GM19328 (cell line): ENCODE data around the gene RAD23A.
A peak's percentile ranks its signal among the peaks of the same experiment; 100 is the strongest.
"Not testable (repeated sequence)": the region's sequence is repeated elsewhere in the genome, so short reads cannot be mapped to it uniquely, and the experiment has no call there.

Experiments used
- ATAC-seq: cut with Tn5 transposase; IDR thresholded peaks from one replicate; pipeline ENCODE4 v1.9.1; 2021; ENCODE audit warnings: mild to moderate bottlenecking, moderate library complexity; ENCODE audit not compliant: unreplicated experiment

Gene RAD23A

DNA sequence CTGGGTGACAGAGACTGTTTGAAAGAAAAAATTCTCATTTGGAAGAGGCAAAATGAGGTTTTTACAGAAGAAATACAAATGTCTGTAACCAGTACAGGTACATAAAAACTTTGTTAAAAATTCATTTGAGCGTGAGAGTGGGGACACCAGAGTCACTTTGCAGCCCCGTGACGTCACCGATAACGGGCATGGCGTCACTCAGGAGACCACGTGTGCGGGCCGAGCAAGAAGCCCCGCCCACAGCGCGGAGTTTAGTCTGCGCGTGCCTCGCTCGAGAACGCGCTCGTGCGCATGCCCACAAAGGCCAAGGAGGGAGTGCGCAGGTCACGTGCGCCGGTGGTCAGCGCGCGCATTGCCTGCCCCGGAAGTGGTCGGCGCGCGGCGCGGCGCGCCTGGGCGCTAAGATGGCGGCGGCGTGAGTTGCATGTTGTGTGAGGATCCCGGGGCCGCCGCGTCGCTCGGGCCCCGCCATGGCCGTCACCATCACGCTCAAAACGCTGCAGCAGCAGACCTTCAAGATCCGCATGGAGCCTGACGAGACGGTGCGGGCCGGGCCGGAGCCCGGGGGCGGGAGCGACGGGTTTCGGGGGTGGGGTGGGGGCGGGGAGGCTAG is at the start of gene RAD23A:
Gene RAD23A, plus strand, starts transcription at position 384 of the 613 bp plus-strand sequence. Its CDS starts 87 bp downstream, at position 471.
- peak; percentile 59 for ATAC-seq

DNA sequence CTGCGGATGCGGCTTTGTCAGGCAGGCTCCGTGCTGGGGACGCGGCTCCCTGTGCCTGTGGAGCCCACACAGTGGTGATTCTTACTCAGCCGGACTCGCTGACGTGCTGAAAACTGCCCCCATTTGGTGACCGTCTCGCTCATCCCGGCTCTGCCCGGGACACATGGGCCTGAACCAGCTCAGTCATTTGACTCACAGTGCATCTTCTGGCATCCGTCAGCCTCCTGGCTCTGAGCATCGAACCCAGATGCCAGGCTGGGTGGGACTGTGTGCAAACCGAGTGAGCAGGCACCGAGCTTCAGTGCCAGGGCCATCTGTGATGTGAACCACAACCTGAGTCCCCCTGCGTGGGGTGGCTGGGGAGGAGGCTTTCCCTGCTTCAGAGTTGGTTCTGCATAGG is 49.2 kb upstream of the RAD23A start:
- no peak for ATAC-seq

GRCh38 chr19:12899891-12900518 is 45.7 kb upstream of the RAD23A start:
- ATAC-seq = no peak

GRCh38 chr19:12907166-12907565 is 38.5 kb upstream of the RAD23A start:
- ATAC-seq = no peak

DNA sequence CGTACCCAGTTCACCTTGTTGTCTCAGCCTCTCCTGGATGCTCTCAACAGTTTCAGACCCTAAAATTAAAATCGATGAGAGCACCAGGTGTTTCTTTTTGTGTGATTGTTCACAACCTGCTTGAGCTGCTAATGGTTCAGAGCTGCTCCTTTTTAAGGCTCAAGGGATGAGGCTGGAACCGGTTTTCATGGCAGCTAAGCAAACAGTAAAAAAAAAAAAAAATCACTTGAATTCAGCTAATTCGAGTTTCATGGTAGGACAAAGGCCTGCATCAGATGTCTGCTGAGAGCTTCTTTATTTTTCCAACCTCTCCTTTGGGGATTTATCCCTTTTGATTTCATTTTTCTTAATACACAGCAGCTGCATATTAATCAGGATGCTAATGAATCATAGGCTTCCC is 33.1 kb upstream of the RAD23A start:
- ATAC-seq = no peak

GRCh38 chr19:12913011-12913561 is 32.6 kb upstream of the RAD23A start:
- ATAC-seq = no peak

DNA sequence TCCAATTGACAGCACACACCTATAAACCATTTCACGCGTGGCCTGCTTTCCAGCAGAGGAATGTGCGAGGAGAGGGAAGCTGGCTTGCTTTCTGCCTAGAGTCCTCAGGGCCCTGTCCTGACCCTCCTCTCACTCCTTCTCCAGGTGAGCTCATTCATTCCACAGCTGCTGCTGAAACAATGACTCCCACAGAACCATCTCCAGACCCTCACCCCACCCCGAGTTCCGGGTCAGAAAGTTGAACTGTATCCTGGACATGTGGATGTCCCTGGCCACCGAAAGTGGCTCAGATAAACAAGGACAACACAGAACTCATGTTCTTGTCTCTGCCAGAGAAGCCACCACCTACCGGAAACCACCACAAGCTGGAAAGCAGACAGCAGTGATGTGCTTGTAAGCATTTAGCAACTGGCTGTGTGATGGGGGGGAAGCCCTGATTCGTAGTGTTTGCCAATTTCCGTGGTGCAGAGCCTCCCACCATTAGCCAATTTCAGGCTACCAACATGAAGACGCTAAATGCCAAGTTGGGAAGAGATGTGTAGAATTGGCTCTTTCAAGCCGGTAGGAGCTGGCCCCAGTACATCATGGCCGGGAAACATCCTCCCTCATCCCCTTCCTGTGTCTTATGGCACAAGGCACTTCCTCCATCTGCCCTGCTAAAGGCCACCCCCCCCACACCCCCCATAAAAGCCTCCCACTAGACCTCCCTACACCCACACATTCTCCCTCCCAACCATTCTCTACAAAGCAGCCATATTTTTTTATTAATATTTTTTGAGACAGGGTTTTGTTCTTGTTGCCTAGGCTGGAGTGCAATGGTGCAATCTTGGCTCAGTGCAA is 31.6 kb upstream of the RAD23A start:
- no peak for ATAC-seq

- not testable (repeated sequence) for ATAC-seq
Observed at GRCh38 chr19:12915860-12916259, 29.8 kb upstream of the RAD23A start.

GRCh38 chr19:12918253-12918652 is 27.4 kb upstream of the RAD23A start:
- ATAC-seq = no peak

DNA sequence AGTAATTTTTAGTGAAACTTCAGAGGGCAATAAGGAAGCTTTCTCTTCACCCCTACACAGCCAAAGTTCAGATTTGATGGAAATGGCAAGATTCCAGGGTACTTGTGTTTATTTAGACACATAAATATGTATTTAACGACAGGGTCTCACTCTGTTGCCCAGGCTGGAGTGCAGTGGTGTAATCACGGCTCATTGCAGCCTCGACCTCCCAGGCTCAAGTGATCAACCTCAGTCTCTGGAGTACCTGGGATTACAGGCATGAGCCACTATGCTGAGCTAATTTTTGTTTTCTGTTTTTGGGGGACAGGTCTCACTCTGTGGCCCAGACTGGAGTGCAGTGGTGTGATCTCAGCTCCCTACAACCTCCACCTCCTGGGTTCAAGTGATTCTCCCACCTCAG is 24.6 kb upstream of the RAD23A start:
- no peak for ATAC-seq

GRCh38 chr19:12922959-12923358 is 22.7 kb upstream of the RAD23A start:
- no peak for ATAC-seq

DNA sequence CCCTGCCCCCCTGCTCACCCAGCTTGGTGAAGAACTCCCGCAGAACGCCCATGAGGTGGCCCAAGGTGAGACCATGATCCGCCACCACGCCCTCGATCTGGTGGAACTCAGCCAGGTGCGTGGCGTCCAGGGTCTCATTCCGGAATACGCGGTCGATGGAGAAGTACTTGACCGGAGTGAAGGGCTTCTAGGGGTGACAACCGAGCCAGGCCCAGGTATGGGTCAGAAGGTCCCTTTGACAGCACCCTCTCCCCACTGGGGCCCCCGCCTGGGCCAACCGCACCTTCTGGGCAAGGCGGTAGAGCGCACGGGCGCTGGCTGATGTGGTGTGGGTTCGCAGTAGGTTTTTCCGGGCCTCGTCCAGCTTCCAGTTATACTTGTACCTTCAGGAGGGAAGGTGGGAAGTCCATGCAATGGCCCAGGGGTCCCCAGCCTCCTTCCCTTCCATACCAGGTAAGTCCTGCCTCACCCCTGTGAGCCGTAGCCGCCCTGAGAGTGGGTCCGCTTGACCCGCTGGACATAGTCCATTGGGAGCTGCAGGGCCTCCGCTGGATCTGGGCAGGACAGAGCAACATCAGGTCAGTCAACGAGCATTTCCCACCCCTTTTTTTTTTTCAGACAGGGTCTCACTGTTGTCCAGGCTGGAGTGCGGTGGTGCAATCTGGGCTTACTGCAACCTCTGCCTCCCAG is 20.9 kb upstream of the RAD23A start:
- ATAC-seq = no peak

DNA sequence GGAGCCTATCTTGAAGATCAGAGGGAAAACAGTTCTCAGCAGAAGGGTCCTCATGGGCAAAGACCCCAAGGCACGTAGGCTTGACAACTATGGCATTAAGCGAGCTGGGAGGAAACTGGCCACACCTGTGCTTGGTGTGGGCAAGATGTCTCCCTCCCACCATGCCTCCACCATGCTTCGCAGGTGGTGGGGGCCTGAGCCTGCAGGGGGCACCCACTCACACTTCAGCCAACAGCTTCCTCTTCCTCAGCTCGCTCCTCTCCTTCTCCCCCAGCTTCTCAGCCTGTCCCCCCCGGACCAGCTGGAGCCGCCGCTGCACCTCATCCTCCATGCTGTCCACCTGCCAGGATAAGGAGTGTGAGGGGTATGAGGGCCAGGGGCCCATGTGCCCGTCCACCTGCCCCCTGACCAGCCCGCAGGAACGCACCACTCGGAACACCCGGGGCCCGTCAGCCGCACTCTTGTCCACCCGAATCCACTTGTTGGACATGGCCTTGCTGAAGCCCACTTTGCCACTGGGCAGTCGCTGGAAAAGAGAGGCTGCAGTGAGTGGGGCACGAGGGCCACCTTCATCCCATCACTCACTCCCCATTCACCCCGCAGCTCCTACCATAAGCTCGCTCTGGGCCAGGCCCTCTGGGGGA is 15.5 kb upstream of the RAD23A start:
- ATAC-seq = no peak

GRCh38 chr19:12932392-12933286 is 13.0 kb upstream of the RAD23A start:
- ATAC-seq = no peak

DNA sequence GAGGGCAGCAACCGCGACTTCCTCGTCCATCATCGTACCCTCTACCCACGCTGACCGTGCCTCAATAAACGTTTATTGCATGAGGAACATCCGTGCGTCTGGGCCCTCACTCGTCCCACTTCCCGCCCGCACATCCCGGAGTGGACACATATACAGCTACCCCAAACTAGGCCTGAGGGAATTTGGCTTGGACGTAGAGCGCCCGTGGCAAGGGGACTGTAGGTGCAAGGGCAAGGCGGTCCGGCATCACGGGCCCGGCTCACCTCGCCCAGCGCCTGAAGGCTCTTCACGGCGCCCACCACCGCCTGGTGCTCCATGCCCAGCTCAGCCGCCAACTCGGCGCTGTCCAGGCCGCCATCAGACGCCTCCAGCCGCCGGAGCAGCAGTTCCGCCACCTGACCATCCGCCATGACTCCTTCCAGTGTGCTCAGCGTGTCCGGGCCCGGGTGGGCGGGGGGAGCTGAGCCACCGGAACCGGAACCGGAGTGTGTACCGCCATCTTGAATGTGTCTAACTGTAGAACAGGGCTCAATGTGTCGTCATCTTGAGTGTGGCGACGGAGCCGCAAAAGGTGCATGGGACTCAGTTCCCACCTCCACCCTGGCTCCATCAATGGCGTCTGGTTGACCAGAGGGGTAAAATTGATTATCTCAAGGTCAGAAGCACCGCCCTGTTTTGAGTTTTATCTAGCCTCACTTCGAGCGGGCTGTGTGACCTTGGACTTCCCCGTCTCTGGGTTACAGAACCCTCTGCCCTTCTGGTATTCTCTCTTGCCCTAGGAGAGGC is 12.2 kb upstream of the RAD23A start, which contains the start of gene FARSA:
Gene FARSA, minus strand, starts transcription at position 425 of the 786 bp plus-strand sequence. Its CDS starts 15 bp downstream, at position 410.
- peak; percentile 41 for ATAC-seq

DNA sequence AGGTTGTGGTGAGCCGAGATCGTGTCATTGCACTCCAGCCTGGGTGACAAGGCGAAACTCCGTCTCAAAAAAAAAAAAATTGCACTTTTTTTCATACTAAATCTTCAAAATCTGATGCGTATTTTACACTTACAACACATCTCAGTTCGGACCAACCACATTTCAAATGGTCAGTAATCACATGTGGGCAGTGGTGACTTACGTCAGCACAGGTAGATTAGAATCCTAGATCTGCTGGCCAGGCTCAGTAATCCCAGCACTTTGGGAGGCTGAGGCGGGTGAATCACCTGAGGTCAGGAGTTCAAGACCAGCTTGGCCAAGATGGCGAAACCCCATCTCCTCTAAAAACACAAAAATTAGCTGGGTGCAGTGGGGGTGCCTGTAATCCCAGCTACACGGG is 10.6 kb upstream of the RAD23A start:
- no peak for ATAC-seq

DNA sequence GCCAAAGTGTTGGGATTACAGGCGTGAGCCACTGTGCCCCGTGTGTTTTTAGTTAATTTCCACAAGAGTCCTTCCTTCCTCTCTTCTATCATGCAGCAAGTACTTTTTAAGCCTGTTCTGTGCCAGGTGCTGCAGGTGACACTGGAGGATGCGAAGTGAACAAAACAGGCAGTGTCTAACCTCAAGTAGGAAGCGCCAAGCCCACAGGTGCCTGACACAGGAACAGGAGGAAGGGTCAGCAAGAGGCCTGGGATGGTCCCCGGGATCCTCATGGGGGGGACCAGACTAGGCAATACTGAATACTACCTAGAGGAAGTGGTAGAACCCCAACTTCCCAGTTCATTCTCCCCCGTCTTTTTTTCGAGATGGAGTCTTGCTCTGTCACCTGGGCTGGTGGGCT is 9.1 kb upstream of the RAD23A start:
- no peak for ATAC-seq

DNA sequence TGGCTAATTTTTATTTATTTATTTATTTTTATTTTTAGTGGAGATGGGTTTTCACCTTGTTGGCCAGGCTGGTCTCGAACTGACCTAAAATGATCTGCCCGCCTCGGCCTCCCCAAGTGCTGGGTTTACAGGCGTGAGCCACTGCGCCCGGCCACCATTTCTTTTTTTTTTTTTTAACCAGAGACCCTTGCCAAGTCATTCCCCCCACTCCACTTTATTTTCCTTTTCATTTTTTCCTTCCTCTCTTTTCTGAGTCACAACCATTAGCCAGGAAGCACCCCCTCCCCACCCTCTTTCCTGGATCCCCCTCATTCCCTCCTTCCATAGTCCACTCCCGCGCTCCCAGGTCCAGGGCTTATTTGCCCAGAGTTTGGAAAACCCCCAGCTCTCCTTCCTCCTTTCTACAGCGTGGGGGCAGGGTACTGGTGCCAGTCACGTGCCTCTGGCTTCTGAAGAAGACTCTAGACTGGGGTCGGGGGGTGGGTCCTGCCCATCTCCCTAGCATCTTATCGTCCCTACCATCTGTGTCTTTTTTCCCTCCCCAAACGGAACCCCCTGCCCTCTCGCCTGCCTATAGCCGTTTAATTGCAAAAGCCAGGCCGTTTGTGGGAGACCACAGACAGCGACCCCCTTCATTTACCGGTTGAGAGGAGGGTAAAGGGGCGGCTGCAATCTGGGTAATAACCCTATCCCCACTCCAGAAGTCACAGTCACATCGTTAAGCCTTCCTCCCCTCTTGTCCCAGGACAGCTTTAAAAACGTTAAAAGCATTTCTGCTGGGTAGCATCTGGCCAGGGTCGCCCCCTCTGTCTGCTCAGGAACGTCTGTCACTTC is 8.4 kb upstream of the RAD23A start:
- no peak for ATAC-seq
